ENCODE measurements around the gene EMX2.
"Not testable (repeated sequence)": the region's sequence is repeated elsewhere in the genome, so short reads cannot be mapped to it uniquely, and the experiment has no call there.

Gene EMX2

DNA sequence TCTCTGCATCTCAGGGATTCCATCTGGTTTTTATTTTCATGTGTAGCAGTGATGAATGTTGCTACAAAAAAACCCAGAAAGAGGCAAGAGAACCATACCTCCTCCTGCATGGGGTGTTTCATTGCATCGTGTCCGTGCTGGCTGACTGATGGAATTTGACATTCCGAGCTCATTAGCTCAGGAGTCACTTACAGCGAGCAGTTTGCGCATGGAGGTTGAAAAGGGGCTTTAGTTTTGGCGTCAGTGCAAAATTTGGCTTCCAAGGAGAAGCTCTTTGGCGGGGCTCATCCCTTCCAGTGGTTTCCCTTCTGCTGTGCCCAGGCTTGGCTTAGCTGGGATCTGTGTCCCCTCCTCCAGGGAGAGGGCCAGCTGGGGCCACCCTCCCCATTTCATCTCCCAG is 25.8 kb downstream of the EMX2 start:
- H3K27me3 Mint-ChIP-seq, result peaks cover 10% of the 10 kb centered on the region

GRCh38 chr10:117569610-117570390 is 27.3 kb downstream of the EMX2 start:
- no peaks in the 10 kb centered on the region for H3K36me3 Mint-ChIP-seq
- peaks cover 1% of the 10 kb centered on the region for H3K9me3 Mint-ChIP-seq

More for the DNA sequence above, 25.8 kb downstream of the EMX2 start:
- ATAC-seq (ENCODE audit: low read depth), result no peak
- no peak overlapping the region for H3K27ac Mint-ChIP-seq
- H3K36me3 Mint-ChIP-seq, result no peaks in the 10 kb centered on the region
- H3K9me3 Mint-ChIP-seq, result peaks cover 1% of the 10 kb centered on the region
- no peaks in the 10 kb centered on the region for H3K4me1 Mint-ChIP-seq
- H3K4me3 Mint-ChIP-seq, result no peak overlapping the region
- DNase-seq (ENCODE audit: low spot score in 2 of 2), result no peak

DNA sequence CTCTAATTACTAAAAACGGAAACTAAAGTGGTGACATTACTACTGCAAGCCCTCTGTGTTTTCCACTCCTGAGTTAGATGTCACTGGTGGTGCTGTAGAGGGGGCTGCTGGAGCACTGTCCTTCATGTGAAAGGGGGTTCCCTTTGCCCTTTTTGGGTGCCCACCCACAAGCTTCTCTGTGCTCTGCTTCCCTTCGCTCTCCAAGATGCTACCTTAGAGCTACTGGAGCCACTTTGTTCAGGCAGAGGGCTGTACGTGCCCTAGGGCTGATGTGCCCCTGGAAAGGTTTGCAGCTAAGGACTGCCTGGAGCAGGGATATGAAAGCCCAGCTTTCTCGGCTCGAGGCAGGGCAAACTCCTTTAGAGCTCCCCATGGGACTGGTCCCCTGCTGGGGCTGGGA is 28.3 kb downstream of the EMX2 start:
- ATAC-seq (ENCODE audit: low read depth) (no peak), DNase-seq (ENCODE audit: low spot score in 2 of 2) (no peak)
- H3K9me3 Mint-ChIP-seq, result peaks cover 1% of the 10 kb centered on the region
- no peak overlapping the region for H3K27ac Mint-ChIP-seq
- no peaks in the 10 kb centered on the region for H3K4me1 Mint-ChIP-seq
- no peaks in the 10 kb centered on the region for H3K36me3 Mint-ChIP-seq
- H3K4me3 Mint-ChIP-seq, result no peak overlapping the region
- H3K27me3 Mint-ChIP-seq, result peaks cover 6% of the 10 kb centered on the region

More at GRCh38 chr10:117569610-117570390, 27.3 kb downstream of the EMX2 start:
- DNase-seq (ENCODE audit: low spot score in 2 of 2) (no peak), ATAC-seq (ENCODE audit: low read depth) (no peak)
- Mint-ChIP-seq H3K4me1 (no peaks in the 10 kb centered on the region), H3K27me3 (peaks cover 6% of the 10 kb centered on the region), H3K4me3 (no peak overlapping the region), H3K27ac (no peak overlapping the region)

DNA sequence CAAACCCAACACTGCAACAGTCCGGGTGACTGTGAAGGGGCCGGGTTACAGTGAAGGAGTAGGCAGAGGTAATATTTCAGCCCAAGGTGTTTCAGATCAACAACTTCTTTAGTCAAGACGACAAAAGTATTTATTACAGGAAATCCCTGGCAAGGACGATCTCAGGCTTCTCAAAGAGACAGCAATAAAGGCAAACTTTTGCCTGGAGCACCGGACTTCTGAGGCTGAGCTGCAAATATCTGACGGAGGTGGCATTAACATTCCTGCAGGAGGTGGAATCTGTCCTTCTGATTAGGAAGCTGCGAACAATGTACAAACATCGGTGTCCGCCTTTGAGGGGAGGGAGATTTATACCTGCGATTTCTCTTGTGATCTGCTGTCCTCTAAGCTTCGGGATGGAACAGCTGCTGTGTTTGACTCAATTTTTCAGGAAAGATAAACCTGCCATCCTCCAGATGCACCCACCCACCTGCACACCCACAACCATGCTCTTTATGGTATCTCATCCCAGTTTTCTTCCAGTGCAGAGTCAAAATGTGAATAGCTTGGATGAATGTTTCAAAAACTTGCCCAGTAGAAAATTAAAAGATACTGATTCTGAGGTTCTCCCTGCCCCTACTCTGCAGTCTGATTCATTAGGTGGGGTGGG is 32.1 kb downstream of the EMX2 start:
- Mint-ChIP-seq H3K9me3 (peaks cover 1% of the 10 kb centered on the region), H3K4me1 (no peaks in the 10 kb centered on the region), H3K27ac (no peak overlapping the region), H3K36me3 (no peaks in the 10 kb centered on the region), H3K4me3 (no peak overlapping the region), H3K27me3 (peaks cover 4% of the 10 kb centered on the region)
- ATAC-seq (ENCODE audit: low read depth) (no peak), DNase-seq (ENCODE audit: low spot score in 2 of 2) (no peak)

DNA sequence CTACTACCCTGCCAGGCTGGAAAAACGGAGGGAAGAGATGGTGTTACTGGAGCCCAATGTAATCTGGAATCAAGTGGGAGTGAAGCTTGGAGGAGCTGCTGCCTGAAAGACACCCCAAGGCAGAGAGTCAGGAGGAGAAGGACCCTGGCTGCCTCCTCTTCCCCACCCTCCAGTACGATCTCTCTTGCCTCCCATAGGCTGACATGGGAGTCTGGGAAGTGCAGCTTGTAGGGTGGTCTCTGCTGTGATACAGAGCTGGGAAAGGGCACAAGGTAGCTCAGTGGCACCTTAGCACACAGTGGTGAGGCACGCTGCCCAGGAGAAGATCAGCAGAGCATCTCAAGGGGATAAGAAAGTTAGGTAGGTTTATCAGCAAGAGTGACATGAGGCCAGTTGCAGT is 35.9 kb downstream of the EMX2 start:
- Mint-ChIP-seq H3K27ac (no peak overlapping the region), H3K9me3 (no peaks in the 10 kb centered on the region), H3K4me3 (no peak overlapping the region), H3K4me1 (no peaks in the 10 kb centered on the region), H3K36me3 (no peaks in the 10 kb centered on the region), H3K27me3 (no peaks in the 10 kb centered on the region)
- DNase-seq (ENCODE audit: low spot score in 2 of 2), result no peak
- ATAC-seq (ENCODE audit: low read depth), result no peak

GRCh38 chr10:117578999-117579590 is 36.5 kb downstream of the EMX2 start:
- Mint-ChIP-seq H3K4me1 (no peaks in the 10 kb centered on the region), H3K27me3 (no peaks in the 10 kb centered on the region), H3K36me3 (no peaks in the 10 kb centered on the region), H3K9me3 (no peaks in the 10 kb centered on the region), H3K4me3 (no peak overlapping the region), H3K27ac (no peak overlapping the region)
- DNase-seq (ENCODE audit: low spot score in 2 of 2) (no peak), ATAC-seq (ENCODE audit: low read depth) (no peak)

DNA sequence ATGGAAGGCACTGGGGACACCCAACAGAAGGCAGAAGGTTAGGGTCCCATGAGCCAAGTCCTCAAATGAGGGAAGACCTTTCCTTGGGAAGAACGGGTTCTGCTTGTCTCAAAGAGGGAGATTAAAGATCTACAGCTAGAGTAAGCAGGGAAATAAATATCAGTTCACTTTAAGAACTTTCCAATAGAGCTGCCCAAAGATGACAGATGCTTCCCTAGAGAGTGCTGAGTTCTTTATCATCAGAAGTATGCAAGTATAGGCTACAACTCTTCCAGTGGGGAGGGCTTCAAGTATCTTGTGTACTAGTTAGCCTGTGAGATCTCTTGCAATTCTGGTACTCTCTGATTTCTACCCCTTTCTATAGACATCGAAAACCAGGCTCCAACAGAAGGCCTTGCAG is 39.4 kb downstream of the EMX2 start:
- Mint-ChIP-seq H3K4me1 (no peaks in the 10 kb centered on the region), H3K36me3 (no peaks in the 10 kb centered on the region), H3K4me3 (no peak overlapping the region), H3K9me3 (peaks cover 2% of the 10 kb centered on the region), H3K27ac (no peak overlapping the region), H3K27me3 (peaks cover 4% of the 10 kb centered on the region)
- ATAC-seq (ENCODE audit: low read depth), result no peak
- no peak for DNase-seq (ENCODE audit: low spot score in 2 of 2)

- H3K4me3 Mint-ChIP-seq; H3K27ac Mint-ChIP-seq; H3K36me3 Mint-ChIP-seq; H3K27me3 Mint-ChIP-seq; H3K4me1 Mint-ChIP-seq; DNase-seq (ENCODE audit: low spot score in 2 of 2); ATAC-seq (ENCODE audit: low read depth); H3K9me3 Mint-ChIP-seq: not testable (repeated sequence)
Observed at GRCh38 chr10:117584831-117585230, 42.3 kb downstream of the EMX2 start.

- H3K4me3 Mint-ChIP-seq, result no peak overlapping the region
- ATAC-seq (ENCODE audit: low read depth), result no peak
- peaks cover 4% of the 10 kb centered on the region for H3K9me3 Mint-ChIP-seq
- no peak overlapping the region for H3K27ac Mint-ChIP-seq
- no peaks in the 10 kb centered on the region for H3K36me3 Mint-ChIP-seq
- no peak for DNase-seq (ENCODE audit: low spot score in 2 of 2)
- H3K27me3 Mint-ChIP-seq, result peaks cover 4% of the 10 kb centered on the region
- H3K4me1 Mint-ChIP-seq, result no peaks in the 10 kb centered on the region
Observed at GRCh38 chr10:117587036-117587435, 44.5 kb downstream of the EMX2 start.

DNA sequence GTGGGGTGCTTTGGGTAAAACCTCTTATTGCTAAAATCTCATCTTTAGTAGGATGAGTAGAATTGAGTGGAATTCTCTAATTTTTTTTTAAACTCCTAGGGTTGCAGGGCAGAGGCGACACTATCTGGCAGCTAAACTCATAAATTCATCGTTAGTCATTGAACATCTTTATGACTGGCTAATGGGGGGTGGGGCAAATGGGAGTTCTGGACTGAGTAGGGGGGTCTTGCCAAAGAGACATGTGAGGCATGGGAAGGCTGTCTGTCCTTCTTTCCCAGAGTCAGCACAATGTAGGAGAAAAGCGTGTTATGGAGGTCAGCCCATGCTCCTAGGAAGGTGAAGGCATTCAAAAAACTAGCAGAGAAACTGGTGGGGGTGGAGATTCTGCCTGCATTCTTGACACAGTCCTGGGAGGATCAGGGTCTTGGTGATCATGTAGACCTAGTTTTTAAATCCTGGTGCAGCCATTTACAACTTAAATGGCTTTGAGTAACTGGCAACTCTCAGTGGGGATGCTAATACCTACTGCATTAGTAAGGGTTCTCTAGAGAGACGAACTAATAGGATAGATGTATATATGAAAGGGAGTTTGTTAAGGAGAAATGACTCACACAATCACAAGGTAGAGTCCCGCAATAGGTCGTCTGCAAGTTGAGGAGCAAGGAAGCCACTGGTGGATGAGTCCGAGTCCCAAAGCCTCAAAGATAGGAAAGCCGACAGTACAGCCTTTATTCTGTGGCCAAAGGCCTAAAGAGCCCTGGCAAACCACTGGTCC is 47.7 kb downstream of the EMX2 start:
- Mint-ChIP-seq H3K36me3 (no peaks in the 10 kb centered on the region), H3K4me1 (no peaks in the 10 kb centered on the region), H3K27ac (no peak overlapping the region), H3K27me3 (peaks cover 1% of the 10 kb centered on the region), H3K4me3 (no peak overlapping the region), H3K9me3 (peaks cover 2% of the 10 kb centered on the region)
- no peak for DNase-seq (ENCODE audit: low spot score in 2 of 2)
- no peak for ATAC-seq (ENCODE audit: low read depth)

- no peak for ATAC-seq (ENCODE audit: low read depth)
- Mint-ChIP-seq H3K4me3 (no peak overlapping the region), H3K27ac (no peak overlapping the region), H3K9me3 (peaks cover 2% of the 10 kb centered on the region), H3K4me1 (no peaks in the 10 kb centered on the region), H3K27me3 (no peaks in the 10 kb centered on the region), H3K36me3 (no peaks in the 10 kb centered on the region)
- no peak for DNase-seq (ENCODE audit: low spot score in 2 of 2)
Observed at GRCh38 chr10:117591043-117591442, 48.5 kb downstream of the EMX2 start.

DNA sequence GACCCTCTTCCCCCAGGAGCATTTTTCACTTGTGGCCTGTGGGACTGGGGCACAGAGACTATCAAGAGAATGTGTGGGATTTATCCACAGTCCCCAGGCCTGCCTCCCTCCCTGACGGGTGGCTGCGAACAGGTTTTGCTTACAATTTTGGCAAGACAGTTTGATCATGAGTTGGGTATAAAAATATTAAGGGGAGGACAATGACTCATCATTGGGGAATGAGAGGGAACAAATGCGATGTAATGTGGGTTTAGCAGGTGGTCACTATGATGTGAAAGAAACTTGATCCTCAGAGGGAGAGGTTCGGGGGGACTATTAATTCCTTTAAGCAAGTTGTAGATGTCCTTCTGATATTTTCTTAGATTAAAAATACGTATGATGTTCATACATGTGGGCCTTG is 52.2 kb downstream of the EMX2 start:
- DNase-seq (ENCODE audit: low spot score in 2 of 2) (no peak), ATAC-seq (ENCODE audit: low read depth) (no peak)
- no peak overlapping the region for H3K27ac Mint-ChIP-seq

GRCh38 chr10:117596706-117597105 is 54.2 kb downstream of the EMX2 start:
- Mint-ChIP-seq H3K4me1 (no peaks in the 10 kb centered on the region), H3K9me3 (no peaks in the 10 kb centered on the region), H3K4me3 (no peak overlapping the region), H3K27me3 (no peaks in the 10 kb centered on the region), H3K27ac (no peak overlapping the region), H3K36me3 (no peaks in the 10 kb centered on the region)
- no peak for DNase-seq (ENCODE audit: low spot score in 2 of 2)
- ATAC-seq (ENCODE audit: low read depth), result no peak

More for the DNA sequence above, 52.2 kb downstream of the EMX2 start:
- H3K36me3 Mint-ChIP-seq, result no peaks in the 10 kb centered on the region
- H3K4me1 Mint-ChIP-seq, result no peaks in the 10 kb centered on the region
- H3K9me3 Mint-ChIP-seq, result no peaks in the 10 kb centered on the region
- no peaks in the 10 kb centered on the region for H3K27me3 Mint-ChIP-seq
- no peak overlapping the region for H3K4me3 Mint-ChIP-seq

GRCh38 chr10:117597216-117597615 is 54.7 kb downstream of the EMX2 start:
- Mint-ChIP-seq H3K4me1 (no peaks in the 10 kb centered on the region), H3K4me3 (no peak overlapping the region), H3K9me3 (peaks cover 2% of the 10 kb centered on the region), H3K27me3 (peaks cover 3% of the 10 kb centered on the region), H3K27ac (no peak overlapping the region), H3K36me3 (no peaks in the 10 kb centered on the region)
- ATAC-seq (ENCODE audit: low read depth) (no peak), DNase-seq (ENCODE audit: low spot score in 2 of 2) (no peak)

Measured in memory B cell (primary cell).